Esophagus muscularis mucosa (tissue), 4 donors: ENCODE measurements around the gene KIAA0825. TPM values are rescaled to one million over a fixed set of nuclear protein-coding genes. Genes with fewer than 3 reads are reported as not detected.

Experiments used
- DNase-seq: peaks from one replicate; pipeline ENCODE4 v3.0.0-alpha.2; 2017; ENCODE audit errors: extremely low spot score
- H3K27ac ChIP-seq, 4 donors: fragments of 200-600 bp; sonication (generic); replicated peaks in 1 of 4; 1 replicate in 3 of 4; 2 replicates in 1 of 4; pipeline ENCODE4 v1.5.1; 2016 to 2019; ENCODE audit warnings: mild to moderate bottlenecking in 1 of 4
- H3K27me3 ChIP-seq, 4 donors: fragments of 200-600 bp; sonication (generic); one replicate each; pipeline versions ENCODE4 v1.5.1 to v1.6.0; 2016 to 2019
- H3K36me3 ChIP-seq, 4 donors: fragments of 200-600 bp; sonication (generic); one replicate each; pipeline ENCODE4 v1.5.1; 2016 to 2019
- H3K4me1 ChIP-seq, 4 donors: fragments of 200-600 bp; sonication (generic); one replicate each; pipeline ENCODE4 v1.5.1; 2016 to 2019
- H3K4me3 ChIP-seq, 4 donors: fragments of 200-600 bp; sonication (generic); 1 replicate in 2 of 4; 2 replicates in 2 of 4; pipeline ENCODE4 v1.5.1; 2016 to 2019; ENCODE audit warnings: mild to moderate bottlenecking in 4 of 4, moderate library complexity in 1 of 4
- H3K9me3 ChIP-seq, 4 donors: fragments of 200-600 bp; sonication (generic); 1 replicate in 3 of 4; 2 replicates in 1 of 4; pipeline ENCODE4 v1.5.1; 2016 to 2019
- CTCF ChIP-seq, 3 experiments: fragments of 200-600 bp in 2 of 3; fragments of 450-650 bp in 1 of 3; sonication (generic) in 2 of 3; IDR thresholded peaks; one replicate each; pipeline ENCODE4 v1.5.1; 2017 to 2019; ENCODE audit warnings: antibody characterized with exemption in 3 of 3, mild to moderate bottlenecking in 2 of 3, moderate library complexity in 1 of 3
- EP300 ChIP-seq: sonication (generic); formaldehyde crosslinking; IDR thresholded peaks from one replicate; pipeline ENCODE4 v1.6.1; 2017; ENCODE audit warnings: antibody characterized with exemption
- POLR2A ChIP-seq: fragments of 450-650 bp; IDR thresholded peaks from one replicate; pipeline ENCODE4 v1.6.1; 2017; ENCODE audit warnings: antibody characterized with exemption, moderate library complexity, mild to moderate bottlenecking, low read depth
- POLR2AphosphoS5 ChIP-seq, 2 donors: sonication (generic); formaldehyde crosslinking; IDR thresholded peaks; one replicate each; pipeline ENCODE4 v1.6.1; 2017; ENCODE audit warnings: antibody characterized with exemption in 2 of 2
- WGBS: methylation state at CpG from one replicate; pipeline ENCODE4 v1.1.5; 2018; 5-methylcytosine and 5-hydroxymethylcytosine counted together
- intact Hi-C: fragments of 100-400 bp; cut with DNase I; formaldehyde crosslinking; loops from one replicate; pipeline ENCODE4 v1.15.1; 2023
- total RNA-seq, 4 donors: library from RNA; depleted of rRNA; stranded (reverse); fragments of >200 nt; gene quantifications; one replicate each; pipeline versions ENCODE4 v1.1.0 to v1.2.1, GENCODE V29; 2016

KIAA0825 gene
- total RNA-seq, 4 donors from 2014 or later = 2.3 to 4.2 (median 2.9) TPM

- Histone ChIP-seq H3K4me3 (no peak overlapping the region), H3K4me1 (no peaks in the 10 kb centered on the region), H3K27me3 (no peaks in the 10 kb centered on the region), H3K9me3 (no peaks in the 10 kb centered on the region), H3K36me3 (no peaks in the 10 kb centered on the region), H3K27ac (no peak overlapping the region)
- no peak for TF ChIP-seq CTCF (IDR thresholded peaks at IDR 0.05)
- TF ChIP-seq EP300 = no peak
- WGBS = 97% methylated on average over 3 of the region's 3 CpGs
- intact Hi-C loops = no loop called here
- DNase-seq = no peak
Observed at GRCh38 chr5:94517490-94518488, 100.6 kb downstream of the KIAA0825 start.

- WGBS = 93% methylated on average over 5 of the region's 5 CpGs
- no peak overlapping the region for H3K27ac ChIP-seq
- intact Hi-C loops = no loop called here
- no peak for TF ChIP-seq EP300
- TF ChIP-seq CTCF (IDR thresholded peaks at IDR 0.05) = no peak
- TF ChIP-seq POLR2A = no peak
- no peak for TF ChIP-seq POLR2AphosphoS5 (IDR thresholded peaks at IDR 0.05)
- no peaks in the 10 kb centered on the region for H3K36me3 ChIP-seq
- H3K4me3 ChIP-seq = no peak overlapping the region
- H3K9me3 ChIP-seq = no peaks in the 10 kb centered on the region
- no peak for DNase-seq
- H3K27me3 ChIP-seq = no peaks in the 10 kb centered on the region
- no peaks in the 10 kb centered on the region for H3K4me1 ChIP-seq
Observed at GRCh38 chr5:94516148-94516547, 102.3 kb downstream of the KIAA0825 start.

GRCh38 chr5:94508461-94509148 is 109.8 kb downstream of the KIAA0825 start:
- no peak for DNase-seq
- 73% methylated on average over 4 of the region's 4 CpGs for WGBS
- Histone ChIP-seq H3K9me3 (no peaks in the 10 kb centered on the region), H3K27ac (no peak overlapping the region), H3K4me1 (no peaks in the 10 kb centered on the region), H3K4me3 (no peak overlapping the region), H3K27me3 (no peaks in the 10 kb centered on the region), H3K36me3 (no peaks in the 10 kb centered on the region)
- TF ChIP-seq EP300 (no peak), POLR2A (no peak)
- intact Hi-C loops = no loop called here

GRCh38 chr5:94505327-94506068 is 112.9 kb downstream of the KIAA0825 start:
- Histone ChIP-seq H3K4me3 (no peak overlapping the region), H3K9me3 (no peaks in the 10 kb centered on the region), H3K36me3 (no peaks in the 10 kb centered on the region), H3K27me3 (no peaks in the 10 kb centered on the region), H3K4me1 (no peaks in the 10 kb centered on the region), H3K27ac (no peak overlapping the region)
- TF ChIP-seq CTCF (IDR thresholded peaks at IDR 0.05) (no peak), POLR2A (no peak), EP300 (no peak), POLR2AphosphoS5 (IDR thresholded peaks at IDR 0.05) (no peak)
- no peak for DNase-seq
- WGBS = 83% methylated on average over 3 of the region's 3 CpGs
- intact Hi-C loops = no loop called here

- whole genome bisulfite sequencing = 93% methylated on average over 1 of the region's 1 CpG
- intact Hi-C loops = no loop called here
- Histone ChIP-seq H3K27ac (no peak overlapping the region), H3K9me3 (no peaks in the 10 kb centered on the region), H3K36me3 (no peaks in the 10 kb centered on the region), H3K4me3 (no peak overlapping the region), H3K27me3 (no peaks in the 10 kb centered on the region), H3K4me1 (no peaks in the 10 kb centered on the region)
- no peak for TF ChIP-seq POLR2AphosphoS5 (IDR thresholded peaks at IDR 0.05)
- no peak for TF ChIP-seq CTCF (IDR thresholded peaks at IDR 0.05)
- no peak for TF ChIP-seq POLR2A
- no peak for TF ChIP-seq EP300
- no peak for DNase-seq
Observed at GRCh38 chr5:94503677-94504076, 114.7 kb downstream of the KIAA0825 start.
